Gastroesophageal sphincter (tissue), 4 donors: Measurements from ENCODE around the gene SATB1. TPM values are rescaled to one million over a fixed set of nuclear protein-coding genes. Genes with fewer than 3 reads are reported as not detected.
"Not testable (repeated sequence)": the region's sequence is repeated elsewhere in the genome, so short reads cannot be mapped to it uniquely, and the experiment has no call there.

Source experiments
- ATAC-seq: fragments of 150-250 bp; one replicate; pipeline ENCODE4 v1.9.1; 2016; ENCODE audit warnings: mild to moderate bottlenecking, moderate library complexity
- H3K27ac ChIP-seq, 4 donors: fragments of 200-600 bp; sonication (generic) in 3 of 4; 1 replicate in 3 of 4; 2 replicates in 1 of 4; pipeline ENCODE4 v1.5.1; 2016 to 2019
- H3K27me3 ChIP-seq: fragments of 200-600 bp; sonication (generic); one replicate; pipeline ENCODE4 v1.5.1; 2019
- H3K36me3 ChIP-seq, 2 donors: fragments of 200-600 bp; sonication (generic); one replicate each; pipeline ENCODE4 v1.5.1; 2019; ENCODE audit warnings: control low read depth in 1 of 2
- H3K4me1 ChIP-seq, 3 donors: fragments of 200-600 bp; sonication (generic); 1 replicate in 2 of 3; 2 replicates in 1 of 3; pipeline ENCODE4 v1.5.1; 2016 to 2019; ENCODE audit warnings: control low read depth in 2 of 3
- H3K4me3 ChIP-seq, 2 donors: fragments of 200-600 bp; sonication (generic); one replicate each; pipeline ENCODE4 v1.5.1; 2019; ENCODE audit warnings: mild to moderate bottlenecking in 1 of 2, moderate library complexity in 1 of 2
- H3K9me3 ChIP-seq, 3 donors: fragments of 200-600 bp; sonication (generic); one replicate each; pipeline ENCODE4 v1.5.1; 2017 to 2019; ENCODE audit warnings: control low read depth in 2 of 3
- CTCF ChIP-seq, 4 experiments: fragments of 200-600 bp in 2 of 4; fragments of 450-650 bp in 2 of 4; sonication (generic) in 1 of 4; IDR thresholded peaks; one replicate each; pipeline ENCODE4 v1.5.1; 2017 to 2019; ENCODE audit warnings: antibody characterized with exemption in 4 of 4, mild to moderate bottlenecking in 2 of 4, moderate library complexity in 2 of 4
- EP300 ChIP-seq: sonication (generic); formaldehyde crosslinking; IDR thresholded peaks from one replicate; pipeline ENCODE4 v1.6.1; 2017; ENCODE audit warnings: antibody characterized with exemption, mild to moderate bottlenecking
- POLR2A ChIP-seq, 2 donors: fragments of 450-650 bp; IDR thresholded peaks; one replicate each; pipeline ENCODE4 v1.6.1; 2017; ENCODE audit warnings: antibody characterized with exemption in 2 of 2, mild to moderate bottlenecking in 2 of 2, moderate library complexity in 1 of 2
- POLR2AphosphoS5 ChIP-seq: sonication (generic); formaldehyde crosslinking; IDR thresholded peaks from one replicate; pipeline ENCODE4 v1.6.1; 2017; ENCODE audit warnings: antibody characterized with exemption
- WGBS, 2 donors: methylation state at CpG; one replicate each; pipeline ENCODE4 v1.1.5; 2018; ENCODE audit warnings: low coverage in 1 of 2; 5-methylcytosine and 5-hydroxymethylcytosine counted together
- total RNA-seq, 4 donors: library from RNA; depleted of rRNA; stranded (reverse); fragments of >200 nt; gene quantifications; one replicate each; pipeline ENCODE4 v1.1.0, GENCODE V29; 2016

SATB1 gene
- total RNA-seq, 4 donors from 2014 or later, result 41.5 to 61.2 (median 48.7) TPM

GRCh38 chr3:18343809-18344208 lies 81.3 kb downstream of the SATB1 start:
- Histone ChIP-seq H3K27ac (no peak overlapping the region), H3K9me3 (no peaks in the 10 kb centered on the region), H3K4me1 (no peaks in the 10 kb centered on the region), H3K4me3 (no peak overlapping the region), H3K27me3 (no peaks in the 10 kb centered on the region), H3K36me3 (peaks cover 0 to 9% of the 10 kb centered on the region in 2 donors)
- 46 to 72% methylated on average over 2 of the region's 2 CpGs for WGBS, 2 donors
- no peak for TF ChIP-seq POLR2AphosphoS5
- TF ChIP-seq POLR2A (IDR thresholded peaks at IDR 0.05), result no peak
- TF ChIP-seq CTCF (IDR thresholded peaks at IDR 0.05), result no peak
- ATAC-seq, result no peak

- H3K9me3 ChIP-seq, result no peaks in the 10 kb centered on the region
- H3K27ac ChIP-seq, result no peak overlapping the region
- WGBS, 2 donors, result 64 to 83% methylated on average over 3 to 11 of the region's 11 CpGs
- H3K4me1 ChIP-seq, result no peaks in the 10 kb centered on the region
- ATAC-seq, result no peak
- no peaks in the 10 kb centered on the region for H3K36me3 ChIP-seq
- no peaks in the 10 kb centered on the region for H3K27me3 ChIP-seq
- no peak for TF ChIP-seq CTCF (IDR thresholded peaks at IDR 0.05)
- no peak for TF ChIP-seq POLR2A (IDR thresholded peaks at IDR 0.05)
- no peak for TF ChIP-seq EP300
- no peak for TF ChIP-seq POLR2AphosphoS5
- H3K4me3 ChIP-seq, result no peak overlapping the region
These were observed 86.2 kb downstream of the SATB1 start for GRCh38 chr3:18338827-18339514.

GRCh38 chr3:18337231-18337630 lies 87.9 kb downstream of the SATB1 start:
- H3K9me3 ChIP-seq, result no peaks in the 10 kb centered on the region
- 100% methylated on average over 1 of the region's 1 CpG; no CpG with 5 or more reads in 1 of the 2 donors for WGBS, 2 donors
- TF ChIP-seq EP300 (no peak), POLR2AphosphoS5 (no peak), CTCF (IDR thresholded peaks at IDR 0.05) (no peak), POLR2A (IDR thresholded peaks at IDR 0.05) (no peak)
- H3K36me3 ChIP-seq, result no peaks in the 10 kb centered on the region
- H3K4me3 ChIP-seq, result no peak overlapping the region
- H3K27me3 ChIP-seq, result no peaks in the 10 kb centered on the region
- no peak for ATAC-seq
- H3K4me1 ChIP-seq, result no peaks in the 10 kb centered on the region
- H3K27ac ChIP-seq, result no peak overlapping the region

- H3K27ac ChIP-seq, result no peak overlapping the region
- no peaks in the 10 kb centered on the region for H3K36me3 ChIP-seq
- no peaks in the 10 kb centered on the region for H3K9me3 ChIP-seq
- TF ChIP-seq CTCF (IDR thresholded peaks at IDR 0.05), result no peak
- no peaks in the 10 kb centered on the region for H3K27me3 ChIP-seq
- H3K4me1 ChIP-seq, result no peaks in the 10 kb centered on the region
- H3K4me3 ChIP-seq, result no peak overlapping the region
- no peak for ATAC-seq
These were observed 90.1 kb downstream of the SATB1 start for GRCh38 chr3:18334837-18335601.

GRCh38 chr3:18330772-18331441 lies 94.2 kb downstream of the SATB1 start:
- WGBS, 2 donors, result 55 to 92% methylated on average over 2 to 11 of the region's 25 CpGs

More at GRCh38 chr3:18330772-18331441, 94.2 kb downstream of the SATB1 start:
- H3K4me3 ChIP-seq, H3K9me3 ChIP-seq, H3K4me1 ChIP-seq, H3K27ac ChIP-seq, H3K36me3 ChIP-seq, ATAC-seq, H3K27me3 ChIP-seq: not testable (repeated sequence)
